Measurements from ENCODE around the gene TESK2.
A peak's percentile ranks its signal among the peaks of the same experiment; 100 is the strongest.
"Not testable (repeated sequence)": the region's sequence is repeated elsewhere in the genome, so short reads cannot be mapped to it uniquely, and the experiment has no call there.

TESK2 gene

DNA sequence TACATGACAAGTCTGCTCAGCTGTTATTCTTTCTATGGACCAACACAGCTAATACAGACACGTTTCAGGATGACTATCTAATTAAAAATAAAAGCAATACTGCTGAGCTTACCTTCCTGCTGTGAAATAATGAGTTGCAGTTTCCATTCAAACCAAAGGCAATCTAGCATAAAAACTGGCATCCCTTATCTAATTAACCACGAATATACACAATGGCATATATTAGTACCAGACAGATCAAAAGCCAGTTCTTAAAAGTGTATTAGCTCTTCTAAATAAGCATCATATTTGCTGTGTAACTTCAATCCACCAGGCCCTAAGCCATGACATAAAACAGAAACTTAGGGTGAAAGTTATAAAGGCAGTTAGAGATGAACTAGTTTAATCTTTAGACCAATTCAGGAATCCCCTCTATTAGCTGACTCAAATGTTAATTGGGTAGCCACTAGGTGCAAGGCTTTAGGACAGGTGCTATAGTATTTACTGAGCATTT is 20.6 kb downstream of the TESK2 start:
- no peak for DNase-seq

- not testable (repeated sequence) for DNase-seq
Observed at GRCh38 chr1:45467353-45467752, 23.6 kb downstream of the TESK2 start.

GRCh38 chr1:45465277-45465676 is 25.7 kb downstream of the TESK2 start:
- DNase-seq = no peak

DNA sequence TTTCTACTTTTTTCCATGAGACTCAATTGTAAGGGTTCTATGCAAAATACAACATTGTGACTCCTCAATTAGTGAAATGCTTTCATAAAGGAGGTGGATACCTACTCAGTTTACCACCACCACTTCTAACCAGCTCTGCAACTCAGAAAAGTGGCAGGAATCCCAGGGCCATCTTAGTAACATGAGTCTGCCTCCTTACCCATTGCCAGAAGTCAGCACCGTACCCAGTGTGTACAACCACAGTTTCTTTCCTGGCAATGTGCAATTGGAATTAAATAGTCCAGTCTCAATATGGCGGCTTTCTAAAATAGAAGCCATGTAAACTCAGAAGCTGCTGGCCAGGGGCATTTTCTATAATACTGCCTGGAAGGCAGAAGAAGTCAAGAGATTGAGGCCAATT is 32.1 kb downstream of the TESK2 start:
- no peak for DNase-seq

- DNase-seq = no peak
Observed at GRCh38 chr1:45456531-45456930, 34.4 kb downstream of the TESK2 start.

GRCh38 chr1:45455162-45455561 is 35.8 kb downstream of the TESK2 start:
- DNase-seq = no peak

GRCh38 chr1:45454464-45454863 is 36.5 kb downstream of the TESK2 start:
- no peak for DNase-seq

GRCh38 chr1:45452503-45452902 is 38.5 kb downstream of the TESK2 start:
- DNase-seq = no peak

GRCh38 chr1:45448357-45448756 is 42.6 kb downstream of the TESK2 start:
- no peak for DNase-seq

- no peak for DNase-seq
Observed at GRCh38 chr1:45446950-45447672, 43.9 kb downstream of the TESK2 start.

GRCh38 chr1:45446530-45446929 is 44.4 kb downstream of the TESK2 start:
- no peak for DNase-seq

DNA sequence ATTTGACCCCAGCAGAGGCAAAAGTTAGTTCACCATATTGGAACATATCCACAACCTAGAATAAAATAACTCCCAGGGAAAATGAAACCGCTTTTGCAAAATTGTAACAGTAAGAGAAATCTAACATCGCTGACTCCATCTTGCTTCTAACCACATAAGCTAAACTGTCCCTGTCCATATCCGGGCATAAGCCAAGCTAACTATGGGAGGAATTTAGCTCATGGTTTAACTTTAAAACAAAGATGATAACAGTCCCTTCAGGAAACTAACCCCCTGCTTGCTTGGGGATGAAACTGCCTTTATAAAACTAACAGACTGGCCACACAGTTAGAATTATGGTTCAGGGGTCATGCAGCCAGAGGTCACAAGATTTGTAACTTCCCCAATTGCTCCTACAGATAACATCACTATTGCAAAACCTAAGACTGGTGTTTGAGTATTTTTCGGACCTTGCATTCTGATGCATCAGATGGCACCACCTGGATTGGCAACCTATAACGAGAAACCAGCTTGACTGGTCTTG is 46.3 kb downstream of the TESK2 start:
- DNase-seq = no peak

GRCh38 chr1:45443580-45444446 is 47.1 kb downstream of the TESK2 start:
- no peak for DNase-seq

- DNase-seq = no peak
Observed at GRCh38 chr1:45442272-45442671, 48.7 kb downstream of the TESK2 start.

GRCh38 chr1:45437323-45437722 is 53.6 kb downstream of the TESK2 start:
- no peak for DNase-seq

GRCh38 chr1:45430490-45430889 is 60.5 kb downstream of the TESK2 start:
- no peak for DNase-seq

DNA sequence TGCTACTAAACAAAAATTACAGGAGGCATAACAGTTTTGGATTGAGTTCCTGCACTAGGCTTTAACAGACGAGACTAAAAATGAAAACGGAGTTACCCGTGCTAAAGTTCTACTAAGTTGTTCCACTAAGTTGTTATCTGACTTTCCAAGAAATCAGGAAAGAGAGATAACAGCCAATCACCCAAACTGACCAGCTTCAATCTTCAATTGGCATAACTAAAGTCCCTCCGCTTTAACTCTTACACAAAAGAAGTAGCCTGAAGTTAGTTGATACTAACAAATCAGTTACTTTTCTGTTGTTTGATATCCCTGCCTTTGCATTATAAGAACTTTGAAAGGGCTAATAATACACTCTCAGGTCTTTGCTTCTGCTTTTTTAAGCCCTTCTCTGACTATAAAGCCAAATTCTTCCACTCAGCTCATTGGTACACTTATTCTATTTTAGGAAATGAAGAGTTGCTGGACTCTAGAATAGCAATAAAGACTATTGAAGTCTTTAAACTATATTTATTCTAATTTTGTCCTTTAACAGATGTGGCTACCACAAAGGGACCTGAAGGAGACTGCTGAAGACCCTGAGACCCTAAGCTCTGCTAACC is 61.3 kb downstream of the TESK2 start:
- DNase-seq = no peak

- DNase-seq = no peak
Observed at GRCh38 chr1:45423906-45424678, 66.9 kb downstream of the TESK2 start.

GRCh38 chr1:45421935-45422334 is 69.0 kb downstream of the TESK2 start:
- DNase-seq = no peak

GRCh38 chr1:45414746-45415145 is 76.2 kb downstream of the TESK2 start:
- no peak for DNase-seq

GRCh38 chr1:45412899-45413298 is 78.1 kb downstream of the TESK2 start:
- DNase-seq = peak in 1 of 2 donors; percentile 26

DNA sequence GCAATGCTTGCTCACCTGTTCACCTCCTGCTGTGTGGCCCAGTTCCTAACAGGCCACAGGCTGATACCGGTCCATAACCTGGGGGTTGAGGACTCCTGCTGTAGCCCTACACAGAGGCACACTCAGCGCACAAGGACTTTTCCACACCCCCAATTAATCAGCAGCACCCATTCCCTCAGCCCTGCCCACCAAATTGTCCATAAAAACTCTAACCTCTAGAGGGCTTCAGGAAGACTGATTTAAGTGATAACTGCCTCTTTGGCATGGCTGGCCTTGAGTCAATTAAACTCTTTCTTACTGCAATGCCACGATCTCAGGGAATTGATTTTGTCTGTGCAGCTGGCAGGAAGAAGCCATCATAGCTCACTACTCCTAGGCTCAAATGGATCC is 79.5 kb downstream of the TESK2 start:
- no peak for DNase-seq
